ENCODE measurements around the gene LYL1.
A peak's percentile ranks its signal among the peaks of the same experiment; 100 is the strongest.

LYL1 gene

GRCh38 chr19:13051557-13052165 lies 51.0 kb downstream of the LYL1 start:
- H3K27me3 ChIP-seq (ENCODE audit: low read depth, low read length), result peaks cover 12% of the 10 kb centered on the region
- H2AFZ ChIP-seq (ENCODE audit: low read depth, low read length), result no peak overlapping the region
- H3K4me2 ChIP-seq (ENCODE audit: low read length), result peak overlapping the region; percentile 84
- peak overlapping the region; percentile 67 for H3K4me3 ChIP-seq (ENCODE audit: low read length)
- TF ChIP-seq EZH2phosphoT487 (IDR thresholded peaks at IDR 0.05; ENCODE audit: low read depth), result no peak
- TF ChIP-seq CTCF (IDR thresholded peaks at IDR 0.05; ENCODE audit: low read depth, low read length), result no peak
- no peak overlapping the region for H3K27ac ChIP-seq (ENCODE audit: low read length)
- peaks cover 17% of the 10 kb centered on the region for H3K4me1 ChIP-seq (ENCODE audit: low read length)
- no peaks in the 10 kb centered on the region for H3K36me3 ChIP-seq (replicated peaks; ENCODE audit: low read depth, low read length)
- no peaks in the 10 kb centered on the region for H3K79me2 ChIP-seq (ENCODE audit: low read length)
- peak overlapping the region; percentile 17; the same call in 1 of the 2 replicates for H3K9ac ChIP-seq (ENCODE audit: low read length)
- H3K9me3 ChIP-seq (ENCODE audit: insufficient read depth, low read length), result no peaks in the 10 kb centered on the region
- H4K20me1 ChIP-seq (ENCODE audit: insufficient read depth, low read length), result peaks cover 10% of the 10 kb centered on the region; the same call in 1 of the 2 replicates

- H4K20me1 ChIP-seq (ENCODE audit: insufficient read depth, low read length), result peaks cover 10% of the 10 kb centered on the region; the same call in 1 of the 2 replicates
- H2AFZ ChIP-seq (ENCODE audit: low read depth, low read length), result no peak overlapping the region
- no peak overlapping the region for H3K9ac ChIP-seq (ENCODE audit: low read length)
- no peak overlapping the region for H3K27ac ChIP-seq (ENCODE audit: low read length)
- no peak overlapping the region for H3K4me3 ChIP-seq (ENCODE audit: low read length)
- no peak for TF ChIP-seq EZH2phosphoT487 (IDR thresholded peaks at IDR 0.05; ENCODE audit: low read depth)
- TF ChIP-seq CTCF (IDR thresholded peaks at IDR 0.05; ENCODE audit: low read depth, low read length), result no peak
- no peaks in the 10 kb centered on the region for H3K9me3 ChIP-seq (ENCODE audit: insufficient read depth, low read length)
- peaks cover 12% of the 10 kb centered on the region for H3K27me3 ChIP-seq (ENCODE audit: low read depth, low read length)
- H3K79me2 ChIP-seq (ENCODE audit: low read length), result no peaks in the 10 kb centered on the region
- H3K4me2 ChIP-seq (ENCODE audit: low read length), result no peak overlapping the region
- peaks cover 17% of the 10 kb centered on the region for H3K4me1 ChIP-seq (ENCODE audit: low read length)
- no peaks in the 10 kb centered on the region for H3K36me3 ChIP-seq (replicated peaks; ENCODE audit: low read depth, low read length)
Measured at GRCh38 chr19:13050274-13050673, 52.4 kb downstream of the LYL1 start.
